SH-SY5Y (cell line): ENCODE measurements around the gene KMO.

Experiments
- GATA2 ChIP-seq: IDR thresholded peaks from 2 replicates; pipeline ENCODE4 v1.6.1; 2011; ENCODE audit warnings: mild to moderate bottlenecking, low read depth, low read length
- GATA3 ChIP-seq: IDR thresholded peaks from 2 replicates; pipeline ENCODE4 v1.6.1; 2011; ENCODE audit warnings: low read depth, mild to moderate bottlenecking, low read length, moderate library complexity

GRCh38 chr1:241639623-241640148 lies 107.5 kb downstream of the KMO start:
- TF ChIP-seq GATA2: no peak
- TF ChIP-seq GATA3: no peak
